ENCODE measurements around the gene PALD1. TPM values are rescaled to one million over a fixed set of nuclear protein-coding genes. Genes with fewer than 3 reads are reported as not detected.

Gene PALD1
- total and polyA plus RNA-seq, 2 donors (not counting 1 experiment from before 2014, with no cell fraction given) = 0.09 to 0.33 TPM

- H3K4me2 ChIP-seq (ENCODE audit: extremely low read depth, insufficient read depth, low read length) = peak within 1 kb of the TSS; percentile 19
- H3K27me3 ChIP-seq (ENCODE audit: control insufficient read depth, insufficient read depth, low read length) = peaks cover 40% of the 10 kb centered on the region
- no peak for TF ChIP-seq CTCF (conservative IDR thresholded peaks at IDR 0.05 in 1 of 2, IDR thresholded peaks at IDR 0.05 in 1 of 2; ENCODE audit: low read depth in 1 of 2, low read length in 2 of 2)
- no peak for TF ChIP-seq EZH2 (IDR thresholded peaks at IDR 0.05; ENCODE audit: low read length, missing control alignments)
- DNase-seq (ENCODE audit: low read depth in 2 of 2) = no peak
- H2AFZ ChIP-seq (ENCODE audit: low read length) = no peak within 1 kb of the TSS
- no peak within 1 kb of the TSS for H3K27ac ChIP-seq (ENCODE audit: insufficient read depth, low read length)
- no peaks in the 10 kb centered on the region for H3K79me2 ChIP-seq (ENCODE audit: control insufficient read depth, insufficient read depth, low read length)
- H3K9me3 ChIP-seq (ENCODE audit: control insufficient read depth, insufficient read depth, low read depth, low read length) = no peaks in the 10 kb centered on the region
- peaks cover 4% of the 10 kb centered on the region for H3K4me1 ChIP-seq (ENCODE audit: control insufficient read depth, extremely low read depth, insufficient read depth, low read length)
- no peak within 1 kb of the TSS for H3K9ac ChIP-seq (ENCODE audit: insufficient read depth, low read length)
- H3K4me3 ChIP-seq (replicated peaks in 1 of 4; ENCODE audit: control extremely low read depth in 1 of 4, insufficient read depth in 1 of 4, low read depth in 3 of 4, low read length in 4 of 4) = no peak within 1 kb of the TSS
- H3K36me3 ChIP-seq (ENCODE audit: control insufficient read depth, insufficient read depth, low read length) = no peaks in the 10 kb centered on the region
- H4K20me1 ChIP-seq (ENCODE audit: control insufficient read depth, extremely low read depth, insufficient read depth, low read length) = no peaks in the 10 kb centered on the region
These were observed 37.2 kb upstream of the PALD1 start, which contains the start of gene NODAL for GRCh38 chr10:70441161-70441894. Gene NODAL, minus strand, starts transcription at chr10:70441681. Its CDS starts 14 bp downstream, at chr10:70441667.

GRCh38 chr10:70441895-70442309 lies 36.7 kb upstream of the PALD1 start:
- Histone ChIP-seq H3K36me3 (ENCODE audit: control insufficient read depth, insufficient read depth, low read length) (no peaks in the 10 kb centered on the region), H3K9ac (ENCODE audit: insufficient read depth, low read length) (no peak overlapping the region), H3K4me3 (replicated peaks in 1 of 4; ENCODE audit: control extremely low read depth in 1 of 4, insufficient read depth in 1 of 4, low read depth in 3 of 4, low read length in 4 of 4) (no peak overlapping the region), H4K20me1 (ENCODE audit: control insufficient read depth, extremely low read depth, insufficient read depth, low read length) (no peaks in the 10 kb centered on the region), H3K9me3 (ENCODE audit: control insufficient read depth, insufficient read depth, low read depth, low read length) (no peaks in the 10 kb centered on the region), H3K27me3 (ENCODE audit: control insufficient read depth, insufficient read depth, low read length) (peaks cover 40% of the 10 kb centered on the region), H2AFZ (ENCODE audit: low read length) (no peak overlapping the region), H3K79me2 (ENCODE audit: control insufficient read depth, insufficient read depth, low read length) (no peaks in the 10 kb centered on the region), H3K4me2 (ENCODE audit: extremely low read depth, insufficient read depth, low read length) (no peak overlapping the region), H3K27ac (ENCODE audit: insufficient read depth, low read length) (no peak overlapping the region), H3K4me1 (ENCODE audit: control insufficient read depth, extremely low read depth, insufficient read depth, low read length) (peaks cover 4% of the 10 kb centered on the region)
- DNase-seq (ENCODE audit: low read depth in 2 of 2) = no peak
- TF ChIP-seq EZH2 (IDR thresholded peaks at IDR 0.05; ENCODE audit: low read length, missing control alignments) (no peak), CTCF (conservative IDR thresholded peaks at IDR 0.05 in 1 of 2, IDR thresholded peaks at IDR 0.05 in 1 of 2; ENCODE audit: low read depth in 1 of 2, low read length in 2 of 2) (no peak)

- no peak overlapping the region for H3K9ac ChIP-seq (ENCODE audit: insufficient read depth, low read length)
- H3K4me2 ChIP-seq (ENCODE audit: extremely low read depth, insufficient read depth, low read length) = no peak overlapping the region
- TF ChIP-seq EZH2 (IDR thresholded peaks at IDR 0.05; ENCODE audit: low read length, missing control alignments) (no peak), CTCF (conservative IDR thresholded peaks at IDR 0.05 in 1 of 2, IDR thresholded peaks at IDR 0.05 in 1 of 2; ENCODE audit: low read depth in 1 of 2, low read length in 2 of 2) (no peak)
- no peak overlapping the region for H3K27ac ChIP-seq (ENCODE audit: insufficient read depth, low read length)
- no peak overlapping the region for H3K4me3 ChIP-seq (replicated peaks in 1 of 4; ENCODE audit: control extremely low read depth in 1 of 4, insufficient read depth in 1 of 4, low read depth in 3 of 4, low read length in 4 of 4)
- H4K20me1 ChIP-seq (ENCODE audit: control insufficient read depth, extremely low read depth, insufficient read depth, low read length) = no peaks in the 10 kb centered on the region
- no peaks in the 10 kb centered on the region for H3K79me2 ChIP-seq (ENCODE audit: control insufficient read depth, insufficient read depth, low read length)
- DNase-seq (ENCODE audit: low read depth in 2 of 2) = no peak
- no peaks in the 10 kb centered on the region for H3K36me3 ChIP-seq (ENCODE audit: control insufficient read depth, insufficient read depth, low read length)
- H3K9me3 ChIP-seq (ENCODE audit: control insufficient read depth, insufficient read depth, low read depth, low read length) = no peaks in the 10 kb centered on the region
- peaks cover 40% of the 10 kb centered on the region for H3K27me3 ChIP-seq (ENCODE audit: control insufficient read depth, insufficient read depth, low read length)
- peaks cover 4% of the 10 kb centered on the region for H3K4me1 ChIP-seq (ENCODE audit: control insufficient read depth, extremely low read depth, insufficient read depth, low read length)
- no peak overlapping the region for H2AFZ ChIP-seq (ENCODE audit: low read length)
These were observed 36.1 kb upstream of the PALD1 start for GRCh38 chr10:70442332-70442988.

Measured in fibroblast of lung (primary cell).